Measurements from ENCODE around the gene TTC33.

- TF ChIP-seq CTCF (IDR thresholded peaks at IDR 0.05; ENCODE audit: poor library complexity, severe bottlenecking) (no peak), TAF1 (IDR thresholded peaks at IDR 0.05; ENCODE audit: low read depth) (no peak), EZH2 (IDR thresholded peaks at IDR 0.05; ENCODE audit: borderline replicate concordance, insufficient read depth, low read length, poor library complexity, severe bottlenecking) (no peak)
Measured at GRCh38 chr5:40559306-40559705, 196.5 kb downstream of the TTC33 start.

Data from neural cell (in vitro differentiated cells).